ENCODE results near the gene POP4. TPM values are rescaled to one million over a fixed set of nuclear protein-coding genes. Genes with fewer than 3 reads are reported as not detected.
"Not testable (repeated sequence)": the region's sequence is repeated elsewhere in the genome, so short reads cannot be mapped to it uniquely, and the experiment has no call there.

Gene POP4, protein sequence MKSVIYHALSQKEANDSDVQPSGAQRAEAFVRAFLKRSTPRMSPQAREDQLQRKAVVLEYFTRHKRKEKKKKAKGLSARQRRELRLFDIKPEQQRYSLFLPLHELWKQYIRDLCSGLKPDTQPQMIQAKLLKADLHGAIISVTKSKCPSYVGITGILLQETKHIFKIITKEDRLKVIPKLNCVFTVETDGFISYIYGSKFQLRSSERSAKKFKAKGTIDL
- 10 to 100 TPM; 36.3 to 40.8 TPM for total RNA-seq

DNA sequence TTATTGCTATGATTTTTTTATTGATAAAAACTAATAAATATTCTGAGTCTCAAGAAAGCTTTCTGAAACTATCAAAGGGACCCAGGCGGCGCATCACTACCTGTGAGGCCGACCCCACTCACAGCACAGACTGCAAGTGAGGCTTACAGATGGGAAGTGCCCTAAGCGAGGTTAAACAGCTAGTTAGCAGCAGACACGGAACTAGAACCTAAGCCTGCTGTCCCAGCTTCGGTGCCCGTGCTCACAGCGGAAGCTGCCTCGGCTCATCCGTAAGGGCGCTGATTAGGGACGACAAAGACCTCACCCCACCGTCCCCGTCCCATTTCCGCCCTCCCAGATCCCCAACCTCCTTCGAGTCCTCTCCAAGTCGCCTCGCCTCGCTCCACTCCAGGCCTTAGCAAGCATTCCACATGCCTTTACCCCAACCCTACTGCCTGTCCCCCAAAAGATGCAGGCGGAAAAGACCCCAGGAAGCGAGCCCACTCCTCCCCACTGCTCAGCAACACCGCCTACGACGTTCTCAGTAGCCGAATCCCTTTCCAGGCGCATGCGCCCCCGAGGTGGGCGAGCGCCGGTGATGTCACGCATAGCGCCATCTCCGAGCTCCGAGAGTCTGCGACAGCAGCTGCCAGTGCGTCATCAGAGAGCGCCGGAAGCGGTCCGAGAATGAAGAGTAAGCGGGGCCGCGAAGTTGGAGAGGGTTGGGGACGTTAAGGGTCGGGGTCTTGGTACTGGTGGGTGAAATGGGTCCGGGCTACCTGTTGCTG, at the start of gene POP4:
Gene POP4, plus strand, starts transcription at position 631 of the 767 bp plus-strand sequence. Its CDS starts 36 bp downstream, at position 667.
- peak; percentile 97 for DNase-seq (ENCODE audit: low spot score)
- peaks cover 0 to 20% of the 10 kb centered on the region in 2 donors for H3K4me1 ChIP-seq
- H3K4me3 ChIP-seq: peak within 1 kb of the TSS; percentile 68 to 92
- no peaks in the 10 kb centered on the region for H3K27me3 ChIP-seq
- peaks cover 14% of the 10 kb centered on the region for H3K36me3 ChIP-seq
- TF ChIP-seq, protein P1, sequence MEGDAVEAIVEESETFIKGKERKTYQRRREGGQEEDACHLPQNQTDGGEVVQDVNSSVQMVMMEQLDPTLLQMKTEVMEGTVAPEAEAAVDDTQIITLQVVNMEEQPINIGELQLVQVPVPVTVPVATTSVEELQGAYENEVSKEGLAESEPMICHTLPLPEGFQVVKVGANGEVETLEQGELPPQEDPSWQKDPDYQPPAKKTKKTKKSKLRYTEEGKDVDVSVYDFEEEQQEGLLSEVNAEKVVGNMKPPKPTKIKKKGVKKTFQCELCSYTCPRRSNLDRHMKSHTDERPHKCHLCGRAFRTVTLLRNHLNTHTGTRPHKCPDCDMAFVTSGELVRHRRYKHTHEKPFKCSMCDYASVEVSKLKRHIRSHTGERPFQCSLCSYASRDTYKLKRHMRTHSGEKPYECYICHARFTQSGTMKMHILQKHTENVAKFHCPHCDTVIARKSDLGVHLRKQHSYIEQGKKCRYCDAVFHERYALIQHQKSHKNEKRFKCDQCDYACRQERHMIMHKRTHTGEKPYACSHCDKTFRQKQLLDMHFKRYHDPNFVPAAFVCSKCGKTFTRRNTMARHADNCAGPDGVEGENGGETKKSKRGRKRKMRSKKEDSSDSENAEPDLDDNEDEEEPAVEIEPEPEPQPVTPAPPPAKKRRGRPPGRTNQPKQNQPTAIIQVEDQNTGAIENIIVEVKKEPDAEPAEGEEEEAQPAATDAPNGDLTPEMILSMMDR (IDR thresholded peaks at IDR 0.05): no peak
- H3K27ac ChIP-seq: peak within 1 kb of the TSS; percentile 87 to 96
- no peaks in the 10 kb centered on the region for H3K9me3 ChIP-seq

DNA sequence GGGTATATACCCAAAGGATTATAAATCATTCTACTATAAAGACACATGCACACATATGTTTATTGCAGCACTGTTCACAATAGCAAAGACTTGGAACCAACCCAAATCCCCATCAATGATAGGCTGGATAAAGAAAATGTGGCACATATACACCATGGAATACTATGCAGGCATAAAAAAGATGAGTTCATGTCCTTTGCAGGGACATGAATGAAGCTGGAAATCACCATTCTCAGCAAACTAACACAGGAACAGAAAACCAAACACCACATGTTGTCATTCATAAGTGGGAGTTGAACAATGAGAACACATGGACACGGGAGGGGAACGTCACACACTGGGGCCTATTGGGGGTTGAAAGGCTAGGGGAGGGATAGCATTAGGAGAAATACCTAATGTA, 47.0 kb upstream of the POP4 start:
- not testable (repeated sequence) for H3K4me1 ChIP-seq
- H3K9me3 ChIP-seq: peaks cover 0 to 27% of the 10 kb centered on the region in 2 donors

DNA sequence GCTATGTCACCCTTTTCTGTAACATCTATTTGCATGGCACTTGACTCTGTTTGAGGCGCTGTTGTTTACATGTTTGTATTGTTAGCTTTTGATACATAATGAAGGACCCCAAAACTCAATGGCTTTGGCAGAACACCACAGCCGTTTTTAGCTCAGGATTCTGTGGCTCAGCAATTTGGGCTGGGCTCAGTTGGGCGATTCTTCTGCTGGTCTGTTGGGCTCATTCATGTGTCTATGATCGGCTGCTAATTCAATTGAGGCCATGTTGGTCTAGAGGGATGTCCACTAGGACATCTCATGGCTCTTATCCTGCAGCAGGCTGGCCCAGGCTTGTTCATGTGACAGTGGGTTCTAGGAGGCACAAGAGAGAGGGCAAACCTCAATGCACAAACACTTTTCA, 46.3 kb upstream of the POP4 start:
- TF ChIP-seq, protein P1 (IDR thresholded peaks at IDR 0.05): no peak
- H3K9me3 ChIP-seq: peaks cover 0 to 21% of the 10 kb centered on the region in 2 donors
- H3K27me3 ChIP-seq: no peaks in the 10 kb centered on the region
- H3K36me3 ChIP-seq: no peaks in the 10 kb centered on the region
- H3K4me3 ChIP-seq: no peak overlapping the region
- H3K4me1 ChIP-seq: no peaks in the 10 kb centered on the region
- H3K27ac ChIP-seq: no peak overlapping the region
- DNase-seq (ENCODE audit: low spot score): no peak

More for the DNA sequence above, 47.0 kb upstream of the POP4 start:
- H3K27ac ChIP-seq; H3K36me3 ChIP-seq; H3K4me3 ChIP-seq; H3K27me3 ChIP-seq; DNase-seq (ENCODE audit: low spot score): not testable (repeated sequence)

DNA sequence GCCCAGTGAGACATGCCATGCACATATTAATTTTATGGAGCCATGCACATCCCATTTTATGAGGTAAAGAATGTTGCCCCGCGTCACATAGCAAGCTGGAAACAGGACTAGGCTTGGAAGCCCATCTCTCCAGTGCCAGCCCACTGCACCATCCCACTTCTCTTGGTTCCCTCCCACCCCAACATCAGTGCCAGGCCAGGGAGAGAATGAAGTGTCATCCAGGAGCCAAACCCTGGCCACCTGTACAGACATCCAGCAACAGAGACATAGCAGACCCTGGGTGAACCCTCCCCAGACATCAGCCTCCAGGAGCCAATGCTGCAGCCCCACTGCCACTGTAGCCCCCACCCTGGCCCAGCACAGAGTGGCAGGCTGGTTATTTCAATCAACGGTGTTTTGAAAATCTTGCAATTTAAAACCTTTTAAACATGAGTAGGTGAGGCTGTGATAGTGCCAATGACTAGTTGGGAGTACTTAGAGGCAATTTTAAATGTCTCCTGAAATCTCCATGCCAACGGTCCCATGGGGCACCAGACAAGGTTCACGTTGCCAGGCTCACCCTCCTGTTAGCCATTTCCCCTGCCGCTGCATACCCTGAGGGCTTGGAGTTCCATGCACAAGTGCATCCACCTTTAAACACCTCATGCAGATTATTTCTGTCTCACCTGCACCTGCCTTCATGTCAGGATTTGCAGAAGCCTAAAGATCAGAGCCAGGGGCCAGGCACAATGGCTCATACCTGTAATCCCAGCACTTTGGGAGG, 45.6 kb upstream of the POP4 start:
- Histone ChIP-seq H3K9me3 (peaks cover 0 to 17% of the 10 kb centered on the region in 2 donors), H3K27ac (no peak overlapping the region), H3K4me1 (no peaks in the 10 kb centered on the region), H3K36me3 (no peaks in the 10 kb centered on the region), H3K27me3 (no peaks in the 10 kb centered on the region), H3K4me3 (no peak overlapping the region)
- TF ChIP-seq, protein P1 (IDR thresholded peaks at IDR 0.05): no peak
- peak; percentile 28 for DNase-seq (ENCODE audit: low spot score)

DNA sequence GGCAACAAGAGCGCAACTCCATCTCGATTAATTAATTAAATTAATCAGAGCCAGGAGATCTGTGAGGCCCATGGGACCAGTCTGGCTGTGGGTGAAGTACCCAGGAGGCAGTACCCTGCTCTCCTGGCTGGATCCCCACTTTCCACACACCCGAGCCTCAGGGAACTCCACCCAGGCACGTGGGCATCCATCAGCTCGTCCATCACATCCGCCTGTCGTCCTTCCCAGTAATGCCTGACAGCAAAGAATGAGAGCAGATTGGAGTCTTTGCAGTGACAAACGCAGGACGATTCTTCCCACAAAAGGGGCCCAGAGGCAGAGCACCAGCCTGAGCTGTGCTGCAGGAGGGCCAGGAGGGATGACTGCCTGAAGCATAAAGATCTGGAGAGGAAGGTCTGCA, 44.5 kb upstream of the POP4 start:
- H3K4me3 ChIP-seq: no peak overlapping the region
- peaks cover 0 to 17% of the 10 kb centered on the region in 2 donors for H3K9me3 ChIP-seq
- no peaks in the 10 kb centered on the region for H3K27me3 ChIP-seq
- TF ChIP-seq, protein P1 (IDR thresholded peaks at IDR 0.05): no peak
- DNase-seq (ENCODE audit: low spot score): peak; percentile 28
- H3K36me3 ChIP-seq: no peaks in the 10 kb centered on the region
- no peak overlapping the region for H3K27ac ChIP-seq
- no peaks in the 10 kb centered on the region for H3K4me1 ChIP-seq
